Measurements from ENCODE around the gene BICDL2.

The BICDL2 gene

DNA sequence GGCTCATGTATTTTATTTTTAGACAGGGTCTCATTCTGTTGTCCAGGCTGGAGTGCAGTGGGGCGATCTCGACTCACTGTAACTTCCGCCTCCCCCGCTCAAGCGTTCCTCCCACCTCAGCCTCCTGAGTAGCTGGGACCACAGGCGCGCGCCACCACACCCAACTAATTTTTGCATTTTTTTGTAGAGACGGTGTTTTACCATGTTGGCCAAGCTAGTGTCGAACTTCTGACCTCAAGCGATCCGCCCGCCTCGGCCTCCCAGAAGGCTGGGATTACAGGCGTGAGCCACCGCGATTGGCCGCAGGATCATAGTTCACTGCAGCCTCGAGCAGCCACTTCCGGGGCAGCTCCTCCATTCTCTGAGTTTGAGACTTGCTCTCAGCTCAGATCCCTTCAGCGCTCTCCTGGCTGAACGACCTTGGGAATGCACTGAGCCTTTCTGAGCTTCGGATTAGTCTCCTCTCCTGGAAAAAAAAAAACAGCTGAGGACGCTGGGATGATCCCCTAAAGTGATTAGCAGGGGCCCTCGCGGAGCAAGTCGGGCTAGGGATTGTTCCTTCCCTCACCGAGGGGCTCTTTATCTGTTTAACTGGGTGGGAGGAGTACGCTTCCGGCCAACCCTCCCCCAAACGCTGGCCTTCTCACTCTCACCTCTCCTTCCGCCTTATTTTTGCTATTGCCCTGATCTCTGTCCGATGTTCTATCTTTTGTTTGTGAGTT, 55.4 kb downstream of the BICDL2 start:
- no peak for DNase-seq

DNA sequence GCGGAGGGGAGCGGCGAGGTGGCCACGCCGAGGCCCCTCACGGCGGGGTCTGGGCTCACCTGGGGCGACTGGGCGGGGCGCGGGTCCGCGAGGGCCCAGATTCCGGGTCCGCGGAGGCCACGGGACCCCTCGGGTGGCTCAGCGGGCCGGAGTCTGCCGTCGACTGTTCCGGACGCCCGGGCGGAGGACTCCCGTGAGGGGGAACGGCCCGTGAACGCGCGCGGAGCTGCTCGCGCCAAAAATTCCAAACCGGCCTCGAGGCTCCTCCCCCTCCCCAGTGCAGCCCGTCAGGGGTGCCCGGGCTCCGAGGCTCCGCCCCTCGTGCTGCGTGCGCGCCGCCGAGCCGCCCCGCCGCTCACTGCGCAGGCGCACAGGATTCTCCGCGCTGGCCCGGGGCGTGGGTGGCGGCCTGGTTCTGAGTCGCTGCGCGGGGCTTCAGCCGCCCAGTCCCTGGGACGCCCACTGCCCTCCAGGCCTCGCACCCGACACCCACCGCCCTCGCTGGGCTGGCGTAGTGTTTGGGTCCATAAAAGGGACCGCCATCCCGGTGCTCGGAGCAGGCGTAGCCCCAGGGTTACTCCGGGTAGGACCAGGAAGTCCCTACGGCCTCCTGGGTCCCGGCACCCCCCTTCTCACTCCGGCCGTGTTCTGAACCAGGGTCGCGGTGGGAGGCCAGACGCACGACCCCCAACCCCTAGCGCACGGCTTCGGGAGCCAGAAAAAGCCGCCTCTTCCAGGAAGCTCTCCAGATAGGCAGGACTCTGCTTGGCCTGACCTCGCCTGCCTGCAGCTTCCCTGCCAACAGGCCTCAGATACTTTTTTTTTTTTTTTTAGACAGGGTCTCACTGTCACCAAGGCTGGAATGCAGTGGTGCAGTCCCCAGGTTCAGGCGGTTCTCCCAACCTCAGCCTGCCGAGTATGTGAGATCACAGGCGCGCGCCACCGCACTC, 56.2 kb downstream of the BICDL2 start, which contains the start of gene PKMYT1:
Gene PKMYT1 (minus strand): TSS at position 220 of the 950 bp plus-strand sequence. CDS start 789 bp downstream, outside the sequence.
- DNase-seq = peak; percentile 84 to 85

DNA sequence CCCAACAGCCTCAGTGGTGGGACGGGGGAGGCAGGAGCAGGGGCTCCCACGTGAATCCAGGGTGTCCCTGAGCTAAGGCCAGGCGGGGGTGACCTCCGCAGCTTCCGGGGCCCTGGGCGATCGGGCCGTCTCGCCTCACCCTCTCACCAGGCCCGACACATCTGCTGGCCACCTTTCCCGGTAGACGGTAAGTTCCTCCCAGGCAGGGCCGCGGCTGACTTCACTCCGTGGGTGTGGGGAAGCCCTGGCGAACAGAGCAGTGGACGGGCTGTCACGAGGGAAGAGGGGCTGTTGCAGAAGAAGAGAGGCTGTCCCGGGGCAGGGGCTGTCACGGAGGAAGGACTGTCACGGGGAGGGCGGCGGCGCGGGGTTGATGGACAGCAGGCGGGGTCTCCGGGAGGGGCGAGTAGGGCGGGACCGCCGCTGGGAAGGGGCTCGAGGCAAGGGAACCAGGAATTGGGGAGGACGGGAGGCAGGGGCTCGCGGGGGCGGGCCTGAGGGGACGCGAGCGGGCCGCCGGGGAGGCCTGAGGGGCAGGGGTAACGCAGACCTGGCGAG, 57.0 kb downstream of the BICDL2 start:
- DNase-seq = peak in 1 of 2 experiments; percentile 26
